Prostate gland (tissue), 2 donors: ENCODE data around the gene AOC1.
A peak's percentile ranks its signal among the peaks of the same experiment; 100 is the strongest.

Experiments used
- CTCF ChIP-seq, 4 experiments: fragments of 200-600 bp in 2 of 4; fragments of 450-650 bp in 2 of 4; sonication (generic) in 2 of 4; IDR thresholded peaks; 1 replicate in 3 of 4; 2 replicates in 1 of 4; pipeline ENCODE4 v1.5.1; 2016 to 2019; ENCODE audit warnings: antibody characterized with exemption in 4 of 4, mild to moderate bottlenecking in 2 of 4, moderate library complexity in 2 of 4
- POLR2A ChIP-seq: fragments of 450-650 bp; IDR thresholded peaks from one replicate; pipeline ENCODE4 v1.6.1; 2016; ENCODE audit warnings: antibody characterized with exemption, mild to moderate bottlenecking
- POLR2AphosphoS5 ChIP-seq: sonication (generic); formaldehyde crosslinking; IDR thresholded peaks from one replicate; pipeline ENCODE4 v1.6.1; 2017; ENCODE audit warnings: antibody characterized with exemption

- TF ChIP-seq CTCF (IDR thresholded peaks at IDR 0.05) (no peak), POLR2AphosphoS5 (peak; percentile 83), POLR2A (no peak)
Measured at GRCh38 chr7:150903606-150904005, 51.3 kb downstream of the AOC1 start.
